UCSD-AML1 (cell line): ENCODE measurements around the gene WNK4.

Source experiments
- DNase-seq: peaks from one replicate; lab custom pipeline; 2025; ENCODE audit not compliant: unreplicated experiment; lab: John Stamatoyannopoulos, UW

The WNK4 gene

DNA sequence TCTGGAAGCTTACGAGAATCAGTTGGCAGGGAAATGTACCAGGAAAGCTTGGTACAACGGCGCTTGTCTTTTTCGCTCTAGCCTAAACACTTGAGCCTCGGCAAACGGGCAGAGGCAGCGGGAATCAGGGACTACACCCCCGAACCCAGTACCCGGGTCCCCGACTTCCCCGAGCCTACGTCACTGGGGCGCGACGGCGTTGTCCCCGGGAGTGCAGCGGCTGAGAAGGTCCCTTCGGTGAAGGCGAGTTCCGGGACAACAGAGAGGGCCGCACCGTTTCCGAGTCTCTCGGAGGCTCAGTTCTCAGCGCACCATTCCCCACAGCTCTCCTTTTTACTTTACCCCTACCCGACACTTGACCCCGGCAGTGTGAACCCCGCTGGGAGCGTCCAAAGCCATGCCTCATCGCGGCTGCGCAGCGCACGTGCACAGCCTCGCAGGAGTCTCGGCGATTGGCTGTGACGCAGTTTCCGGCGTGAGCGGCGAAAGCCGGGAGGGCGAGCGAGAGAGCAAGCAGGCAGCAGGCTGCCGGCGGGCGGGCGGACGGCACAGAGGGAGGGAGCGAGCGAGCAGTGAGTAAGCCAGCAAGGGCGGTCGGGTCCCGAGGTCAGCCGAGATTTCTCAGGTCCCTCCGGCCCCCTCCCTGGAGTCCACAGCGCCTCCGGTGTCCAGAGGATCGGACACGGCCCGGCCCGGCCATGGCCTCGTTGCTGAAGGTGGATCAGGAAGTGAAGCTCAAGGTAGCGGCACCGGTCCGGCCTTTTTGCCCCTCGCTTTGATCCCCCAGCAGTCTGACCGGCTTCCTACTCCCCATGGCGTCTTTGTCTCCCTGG lies 52.7 kb downstream of the WNK4 start, which contains the start of gene PSME3:
TSS of gene PSME3 (plus strand) at position 464 of the 833 bp plus-strand sequence. CDS start at position 699, 235 bp downstream.
- peak; percentile 92 for DNase-seq

DNA sequence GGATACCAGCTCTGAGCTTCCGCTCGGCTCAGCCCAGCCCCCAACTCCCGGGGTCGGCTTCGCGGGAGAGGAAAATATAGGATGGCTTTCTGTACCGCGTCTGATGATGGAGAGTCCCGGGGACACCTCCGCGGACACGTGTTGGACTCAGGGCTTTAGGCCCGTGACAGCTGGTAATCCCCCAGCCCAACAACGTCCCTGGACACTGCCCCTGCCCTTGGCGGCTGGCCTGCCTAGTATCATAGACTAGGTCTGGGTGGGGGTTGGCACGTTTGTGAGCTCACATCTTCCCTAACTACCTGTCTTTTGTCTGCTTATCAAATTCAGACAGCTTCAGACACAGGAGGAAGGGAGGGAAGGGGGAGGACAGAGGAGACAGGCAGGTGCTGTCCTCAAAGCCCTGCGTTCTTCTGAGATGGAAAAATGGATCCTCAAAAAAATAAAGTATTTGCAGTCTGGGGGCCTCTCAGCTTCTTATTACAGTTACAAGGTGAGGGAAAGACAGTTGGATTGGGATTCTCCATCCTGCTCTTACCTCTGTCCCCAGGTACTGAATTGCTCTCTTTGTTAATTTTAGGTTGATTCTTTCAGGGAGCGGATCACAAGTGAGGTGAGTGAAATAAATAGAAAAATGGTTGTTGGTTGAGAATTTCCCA lies 53.5 kb downstream of the WNK4 start:
- DNase-seq: no peak

DNA sequence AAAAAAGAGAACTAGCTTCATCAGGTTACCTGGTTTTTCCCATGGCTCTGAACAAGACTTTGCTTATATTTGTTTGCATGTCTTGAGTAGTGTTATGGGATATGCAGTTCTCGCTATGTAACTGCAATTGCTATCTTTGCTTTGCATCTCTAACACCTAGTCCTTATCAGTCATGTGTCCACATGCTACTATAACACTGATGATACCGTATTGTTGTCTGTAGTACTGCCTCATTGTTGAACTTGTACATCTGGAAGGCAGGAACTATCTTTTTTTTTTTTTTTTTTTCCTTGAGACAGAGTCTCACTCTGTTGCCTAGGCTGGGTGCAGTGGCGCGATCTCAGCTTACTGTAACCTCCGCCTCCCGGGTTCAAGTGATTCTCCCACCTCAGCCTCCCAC lies 55.3 kb downstream of the WNK4 start:
- DNase-seq: no peak

DNA sequence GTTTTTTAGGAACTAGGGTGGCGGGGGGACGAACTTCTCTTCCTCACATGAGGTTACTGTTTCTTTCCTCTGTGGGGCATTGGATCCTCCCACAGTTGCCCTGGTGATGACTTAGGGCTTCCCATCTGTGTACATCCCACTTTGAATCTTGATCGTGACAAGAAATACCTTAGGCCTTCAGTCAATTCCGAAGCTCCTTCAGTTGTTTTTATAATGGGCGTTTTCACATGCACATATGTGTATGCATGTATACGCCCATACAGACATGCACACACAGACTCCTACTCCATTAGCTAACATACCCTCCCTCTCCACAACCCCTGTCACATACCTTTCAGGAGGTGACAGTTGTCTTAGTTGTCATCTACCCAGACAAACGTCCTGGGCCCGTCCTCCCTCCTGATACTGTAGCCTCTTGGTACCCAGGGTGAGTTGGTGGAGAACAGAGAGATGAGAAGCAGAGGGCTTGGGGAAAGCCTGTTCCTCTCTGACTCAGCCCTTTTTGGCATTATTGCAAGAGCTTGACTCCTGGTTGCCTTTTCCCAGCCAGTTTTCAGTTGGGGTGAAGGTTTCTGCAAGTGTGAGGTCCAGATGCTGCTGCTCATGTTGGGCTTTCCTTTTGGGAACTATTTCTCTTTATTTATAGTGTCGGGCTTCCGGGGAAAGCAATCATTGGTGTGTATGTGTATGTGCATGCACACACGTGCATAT lies 61.7 kb downstream of the WNK4 start:
- no peak for DNase-seq

DNA sequence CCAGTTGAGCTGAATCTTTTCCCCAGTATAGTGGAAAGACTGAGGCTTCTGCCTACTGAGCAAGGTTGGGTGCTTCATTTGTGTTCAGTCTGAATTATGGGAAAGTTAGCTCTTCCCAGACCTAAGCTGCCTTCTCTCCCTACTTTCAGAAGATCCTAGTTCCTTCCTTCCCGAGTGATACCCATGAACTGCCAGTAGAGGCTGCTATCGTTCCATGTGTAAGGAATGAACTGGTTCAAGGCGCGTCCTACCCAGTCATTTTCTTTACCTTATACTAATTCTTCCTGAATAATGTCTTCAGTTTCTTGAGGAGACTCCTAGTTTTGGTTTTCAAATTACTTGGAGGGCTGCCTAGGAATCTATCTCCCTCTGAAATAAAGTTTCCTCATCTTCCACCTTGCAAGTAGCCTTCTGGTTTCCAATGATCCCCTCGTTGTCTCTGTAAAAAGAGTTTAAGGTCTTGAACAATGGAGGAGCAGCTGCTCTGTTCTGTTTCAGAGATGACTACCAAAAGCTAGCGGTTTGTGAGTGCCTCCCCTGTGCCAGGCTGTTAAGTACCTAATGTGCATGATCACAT lies 63.0 kb downstream of the WNK4 start:
- no peak for DNase-seq

DNA sequence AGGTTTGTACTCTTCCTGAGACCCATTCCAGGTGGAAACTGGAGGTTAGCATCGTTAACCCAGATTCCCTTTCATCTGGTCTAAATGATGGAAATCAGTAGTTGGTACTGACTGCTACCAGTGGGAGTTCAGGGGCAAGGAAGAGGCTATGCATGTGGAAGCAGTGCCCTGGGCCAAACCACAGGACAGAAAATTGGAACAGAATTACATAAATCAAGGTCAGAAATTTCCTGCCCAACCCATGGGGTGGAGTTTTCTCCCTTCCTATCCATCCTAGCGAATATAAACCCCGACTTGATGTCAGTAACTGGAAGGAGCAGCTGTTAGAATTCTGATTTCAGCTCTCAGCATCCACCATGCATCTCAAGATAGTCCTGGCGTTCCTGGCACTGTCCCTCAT lies 63.9 kb downstream of the WNK4 start, which contains the start of gene AOC2:
TSS of gene AOC2 (plus strand) at position 310 of the 400 bp plus-strand sequence. CDS start at position 357, 47 bp downstream.
- no peak for DNase-seq

DNA sequence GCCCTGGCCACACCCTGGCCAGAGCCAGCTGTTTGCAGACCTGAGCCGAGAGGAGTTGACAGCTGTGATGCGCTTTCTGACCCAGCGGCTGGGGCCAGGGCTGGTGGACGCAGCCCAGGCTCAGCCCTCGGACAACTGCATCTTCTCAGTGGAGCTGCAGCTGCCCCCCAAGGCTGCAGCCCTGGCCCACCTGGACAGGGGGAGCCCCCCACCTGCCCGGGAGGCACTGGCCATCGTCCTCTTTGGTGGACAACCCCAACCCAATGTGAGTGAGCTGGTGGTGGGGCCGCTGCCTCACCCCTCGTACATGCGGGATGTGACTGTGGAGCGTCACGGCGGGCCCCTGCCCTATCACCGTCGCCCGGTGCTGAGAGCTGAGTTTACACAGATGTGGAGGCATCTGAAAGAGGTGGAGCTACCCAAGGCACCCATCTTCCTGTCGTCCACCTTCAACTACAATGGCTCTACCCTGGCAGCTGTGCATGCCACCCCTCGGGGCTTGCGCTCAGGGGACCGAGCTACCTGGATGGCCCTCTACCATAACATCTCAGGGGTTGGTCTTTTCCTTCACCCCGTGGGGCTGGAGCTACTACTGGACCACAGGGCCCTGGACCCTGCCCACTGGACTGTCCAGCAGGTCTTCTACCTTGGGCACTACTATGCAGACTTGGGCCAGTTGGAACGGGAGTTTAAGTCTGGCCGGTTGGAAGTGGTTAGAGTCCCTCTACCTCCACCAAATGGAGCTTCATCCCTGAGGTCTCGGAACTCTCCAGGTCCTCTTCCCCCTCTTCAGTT lies 64.5 kb downstream of the WNK4 start:
- DNase-seq: no peak

DNA sequence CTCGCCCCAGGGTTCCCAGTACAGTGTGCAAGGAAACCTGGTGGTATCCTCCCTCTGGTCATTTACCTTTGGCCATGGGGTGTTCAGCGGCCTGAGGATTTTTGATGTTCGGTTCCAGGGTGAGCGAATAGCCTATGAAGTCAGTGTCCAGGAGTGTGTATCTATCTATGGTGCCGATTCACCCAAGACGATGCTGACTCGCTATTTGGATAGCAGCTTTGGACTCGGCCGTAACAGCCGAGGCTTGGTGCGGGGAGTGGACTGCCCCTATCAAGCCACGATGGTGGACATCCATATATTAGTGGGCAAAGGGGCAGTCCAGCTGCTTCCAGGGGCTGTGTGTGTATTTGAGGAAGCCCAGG lies 65.1 kb downstream of the WNK4 start:
- no peak for DNase-seq

DNA sequence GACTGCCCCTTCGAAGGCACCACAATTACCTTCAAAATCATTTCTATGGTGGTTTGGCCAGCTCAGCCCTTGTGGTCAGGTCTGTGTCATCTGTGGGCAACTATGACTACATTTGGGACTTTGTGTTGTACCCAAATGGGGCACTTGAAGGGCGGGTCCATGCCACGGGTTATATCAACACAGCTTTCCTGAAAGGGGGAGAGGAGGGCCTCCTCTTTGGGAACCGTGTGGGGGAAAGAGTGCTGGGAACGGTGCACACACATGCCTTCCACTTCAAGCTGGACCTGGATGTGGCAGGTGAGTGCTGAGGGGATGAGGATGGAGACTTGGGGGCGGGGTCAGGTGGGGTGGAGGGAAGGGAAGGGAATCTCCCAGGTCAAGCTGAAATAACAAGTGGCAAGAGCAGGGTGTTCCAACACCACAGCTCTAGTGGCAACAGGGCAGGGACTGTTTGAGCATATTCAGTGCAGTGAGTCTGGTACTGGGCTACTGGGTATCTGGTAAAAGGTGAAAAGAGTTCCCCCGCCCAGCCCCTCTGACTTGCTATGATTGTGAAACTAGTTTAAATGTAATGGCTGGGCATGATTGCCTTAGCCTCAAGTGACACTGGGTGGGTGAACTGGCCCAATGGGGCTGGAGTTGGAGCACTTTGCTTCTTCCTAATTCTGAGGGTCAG lies 65.6 kb downstream of the WNK4 start:
- DNase-seq: no peak
